ENCODE measurements around the gene ABL1.

Gene ABL1

GRCh38 chr9:130903194-130904069, 68.4 kb downstream of the ABL1 start:
- peaks cover 0 to 10% of the 10 kb centered on the region in 2 experiments for H3K36me3 ChIP-seq (ENCODE audit: control insufficient read depth in 1 of 2, insufficient read depth in 2 of 2, low read depth in 1 of 2, low read length in 2 of 2)
- peak overlapping the region in 1 of 2 experiments; percentile 36 for H3K23ac ChIP-seq (ENCODE audit: low read length in 2 of 2)
- no peak overlapping the region for H3K27ac ChIP-seq (ENCODE audit: low read length, poor library complexity, severe bottlenecking)
- H2BK120ac ChIP-seq (ENCODE audit: low read depth, low read length), result no peak overlapping the region
- no peak overlapping the region for H2BK12ac ChIP-seq (ENCODE audit: low read length in 2 of 2)
- H2BK15ac ChIP-seq (ENCODE audit: low read depth, poor library complexity, severe bottlenecking), result no peak overlapping the region
- peaks cover 6% of the 10 kb centered on the region for H3K4me1 ChIP-seq (ENCODE audit: control insufficient read depth, insufficient read depth, low read depth, low read length)
- no peak overlapping the region for H3K4ac ChIP-seq (ENCODE audit: low read depth in 1 of 2, low read length in 2 of 2)
- DNase-seq, result no peak
- H4K91ac ChIP-seq (ENCODE audit: low read length), result no peak overlapping the region
- H2AFZ ChIP-seq (ENCODE audit: low read depth, low read length), result no peak overlapping the region
- no peak overlapping the region for H2AK5ac ChIP-seq (ENCODE audit: low read length, severe bottlenecking)
- H3K18ac ChIP-seq (ENCODE audit: low read depth in 1 of 2, low read length in 2 of 2), result no peak overlapping the region
- H3K14ac ChIP-seq (ENCODE audit: low read length in 2 of 2), result peak overlapping the region in 1 of 2 experiments; percentile 23
- no peak overlapping the region for H4K8ac ChIP-seq (ENCODE audit: low read length)
- no peak overlapping the region for H2BK5ac ChIP-seq (ENCODE audit: low read depth, low read length, poor library complexity, severe bottlenecking)
- no peak overlapping the region for H3K9ac ChIP-seq (ENCODE audit: low read length)
- no peaks in the 10 kb centered on the region for H3K79me1 ChIP-seq (replicated peaks; ENCODE audit: low read length, poor library complexity, severe bottlenecking)
- peaks cover 14 to 67% of the 10 kb centered on the region in 2 experiments for H3K27me3 ChIP-seq (ENCODE audit: control insufficient read depth in 1 of 2, insufficient read depth in 1 of 2, low read length in 2 of 2)
- peak overlapping the region in 1 of 2 experiments; percentile 18 for H3K4me3 ChIP-seq (ENCODE audit: insufficient read depth in 1 of 2, low read depth in 1 of 2, low read length in 2 of 2)
- H3K9me3 ChIP-seq (ENCODE audit: control insufficient read depth, low read length), result no peaks in the 10 kb centered on the region
- H3K4me2 ChIP-seq (ENCODE audit: low read length, poor library complexity, severe bottlenecking), result no peak overlapping the region
- WGBS, result 80% methylated on average over 25 of the region's 25 CpGs

- Histone ChIP-seq H3K27me3 (ENCODE audit: control insufficient read depth in 1 of 2, insufficient read depth in 1 of 2, low read length in 2 of 2) (peaks cover 14 to 66% of the 10 kb centered on the region in 2 experiments), H3K4me1 (ENCODE audit: control insufficient read depth, insufficient read depth, low read depth, low read length) (peaks cover 6% of the 10 kb centered on the region), H4K8ac (ENCODE audit: low read length) (no peak overlapping the region), H2AFZ (ENCODE audit: low read depth, low read length) (no peak overlapping the region), H3K23ac (ENCODE audit: low read length in 2 of 2) (no peak overlapping the region), H2BK12ac (ENCODE audit: low read length in 2 of 2) (no peak overlapping the region), H3K4me2 (ENCODE audit: low read length, poor library complexity, severe bottlenecking) (no peak overlapping the region), H3K79me1 (replicated peaks; ENCODE audit: low read length, poor library complexity, severe bottlenecking) (no peaks in the 10 kb centered on the region), H3K27ac (ENCODE audit: low read length, poor library complexity, severe bottlenecking) (no peak overlapping the region), H3K9ac (ENCODE audit: low read length) (no peak overlapping the region), H3K4me3 (ENCODE audit: insufficient read depth in 1 of 2, low read depth in 1 of 2, low read length in 2 of 2) (peak overlapping the region in 1 of 2 experiments; percentile 24), H3K36me3 (ENCODE audit: control insufficient read depth in 1 of 2, insufficient read depth in 2 of 2, low read depth in 1 of 2, low read length in 2 of 2) (peaks cover 0 to 10% of the 10 kb centered on the region in 2 experiments), H4K91ac (ENCODE audit: low read length) (peak overlapping the region; percentile 16), H2BK15ac (ENCODE audit: low read depth, poor library complexity, severe bottlenecking) (no peak overlapping the region), H2AK5ac (ENCODE audit: low read length, severe bottlenecking) (no peak overlapping the region), H3K9me3 (ENCODE audit: control insufficient read depth, low read length) (no peaks in the 10 kb centered on the region), H2BK5ac (ENCODE audit: low read depth, low read length, poor library complexity, severe bottlenecking) (no peak overlapping the region), H3K4ac (ENCODE audit: low read depth in 1 of 2, low read length in 2 of 2) (no peak overlapping the region), H2BK120ac (ENCODE audit: low read depth, low read length) (no peak overlapping the region), H3K18ac (ENCODE audit: low read depth in 1 of 2, low read length in 2 of 2) (no peak overlapping the region), H3K14ac (ENCODE audit: low read length in 2 of 2) (peak overlapping the region in 1 of 2 experiments; percentile 57)
- DNase-seq, result no peak
- WGBS, result 87% methylated on average over 46 of the region's 48 CpGs
Observed at GRCh38 chr9:130904070-130905044, 69.3 kb downstream of the ABL1 start.

- Histone ChIP-seq H3K14ac (ENCODE audit: low read length in 2 of 2) (no peak overlapping the region), H3K23ac (ENCODE audit: low read length in 2 of 2) (no peak overlapping the region), H2AFZ (ENCODE audit: low read depth, low read length) (no peak overlapping the region), H3K79me1 (replicated peaks; ENCODE audit: low read length, poor library complexity, severe bottlenecking) (no peaks in the 10 kb centered on the region), H3K36me3 (ENCODE audit: control insufficient read depth in 1 of 2, insufficient read depth in 2 of 2, low read depth in 1 of 2, low read length in 2 of 2) (peaks cover 0 to 10% of the 10 kb centered on the region in 2 experiments), H3K27me3 (ENCODE audit: control insufficient read depth in 1 of 2, insufficient read depth in 1 of 2, low read length in 2 of 2) (peaks cover 13 to 58% of the 10 kb centered on the region in 2 experiments), H3K4me1 (ENCODE audit: control insufficient read depth, insufficient read depth, low read depth, low read length) (peaks cover 6% of the 10 kb centered on the region), H2BK15ac (ENCODE audit: low read depth, poor library complexity, severe bottlenecking) (no peak overlapping the region), H3K9ac (ENCODE audit: low read length) (no peak overlapping the region), H2BK5ac (ENCODE audit: low read depth, low read length, poor library complexity, severe bottlenecking) (no peak overlapping the region), H4K8ac (ENCODE audit: low read length) (no peak overlapping the region), H3K4ac (ENCODE audit: low read depth in 1 of 2, low read length in 2 of 2) (no peak overlapping the region), H2BK12ac (ENCODE audit: low read length in 2 of 2) (no peak overlapping the region), H3K18ac (ENCODE audit: low read depth in 1 of 2, low read length in 2 of 2) (no peak overlapping the region), H3K27ac (ENCODE audit: low read length, poor library complexity, severe bottlenecking) (no peak overlapping the region), H3K9me3 (ENCODE audit: control insufficient read depth, low read length) (no peaks in the 10 kb centered on the region), H2AK5ac (ENCODE audit: low read length, severe bottlenecking) (no peak overlapping the region), H2BK120ac (ENCODE audit: low read depth, low read length) (no peak overlapping the region), H4K91ac (ENCODE audit: low read length) (no peak overlapping the region), H3K4me3 (ENCODE audit: insufficient read depth in 1 of 2, low read depth in 1 of 2, low read length in 2 of 2) (no peak overlapping the region), H3K4me2 (ENCODE audit: low read length, poor library complexity, severe bottlenecking) (no peak overlapping the region)
- 92% methylated on average over 24 of the region's 24 CpGs for WGBS
- no peak for DNase-seq
Observed at GRCh38 chr9:130905125-130905901, 70.3 kb downstream of the ABL1 start.

All from mesenchymal stem cell (in vitro differentiated cells and primary cell).